Nephron progenitor cell (in vitro differentiated cells): ENCODE measurements around the gene PAFAH1B2.
A peak's percentile ranks its signal among the peaks of the same experiment; 100 is the strongest.

ENCODE experiments used
- DNase-seq: peaks from one replicate; pipeline ENCODE4 v3.0.0; 2021
- H3K27ac Mint-ChIP-seq: 2 replicates; pipeline ENCODE4 v1.8.0; 2021; ENCODE audit warnings: mild to moderate bottlenecking, moderate library complexity, mixed read lengths
- H3K27me3 Mint-ChIP-seq: 2 replicates; pipeline ENCODE4 v1.8.0; 2021; ENCODE audit warnings: mild to moderate bottlenecking, low read depth, mixed read lengths; ENCODE audit not compliant: poor library complexity
- H3K36me3 Mint-ChIP-seq: 2 replicates; pipeline ENCODE4 v1.8.0; 2021; ENCODE audit warnings: low read depth, mixed read lengths
- H3K4me1 Mint-ChIP-seq: 2 replicates; pipeline ENCODE4 v1.8.0; 2021; ENCODE audit warnings: mixed read lengths
- H3K4me3 Mint-ChIP-seq: 2 replicates; pipeline ENCODE4 v1.8.0; 2021; ENCODE audit warnings: mild to moderate bottlenecking, moderate library complexity, mixed read lengths
- H3K9me3 Mint-ChIP-seq: 2 replicates; pipeline ENCODE4 v1.8.0; 2021; ENCODE audit warnings: mild to moderate bottlenecking, moderate library complexity, mixed read lengths
- TF ChIP-seq, protein P1 (sequence below): fragments of 200-600 bp; sonication (generic); IDR thresholded peaks from 2 replicates; pipeline ENCODE4 v1.5.0; 2021; ENCODE audit warnings: antibody characterized with exemption

PAFAH1B2 gene

DNA sequence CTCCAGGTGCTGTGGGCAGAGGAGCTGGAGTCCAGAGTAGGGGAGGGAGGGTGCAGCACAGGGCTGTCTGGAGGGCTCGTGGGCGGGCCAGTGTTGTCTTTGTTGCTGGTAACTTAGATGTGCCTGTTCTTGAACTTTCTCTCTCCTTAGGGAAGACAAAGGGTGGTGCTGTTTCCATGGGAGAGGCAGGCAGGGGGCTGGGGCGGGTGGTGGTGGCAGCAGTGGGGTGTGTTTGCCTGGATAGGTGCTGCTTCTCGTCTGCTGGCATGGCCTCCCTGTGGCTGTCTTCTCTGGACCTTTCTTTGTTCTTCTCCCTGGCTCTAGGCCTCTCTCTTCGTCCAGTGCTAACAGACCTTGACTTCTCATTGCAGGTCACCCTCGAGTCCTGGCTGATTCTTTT lies 42.9 kb downstream of the PAFAH1B2 start:
- DNase-seq: no peak
- Mint-ChIP-seq H3K9me3 (no peaks in the 10 kb centered on the region), H3K36me3 (peaks cover 20% of the 10 kb centered on the region), H3K4me1 (peaks cover 27% of the 10 kb centered on the region), H3K27ac (peak overlapping the region; percentile 57), H3K27me3 (peaks cover 6% of the 10 kb centered on the region), H3K4me3 (no peak overlapping the region)
- TF ChIP-seq, protein P1, sequence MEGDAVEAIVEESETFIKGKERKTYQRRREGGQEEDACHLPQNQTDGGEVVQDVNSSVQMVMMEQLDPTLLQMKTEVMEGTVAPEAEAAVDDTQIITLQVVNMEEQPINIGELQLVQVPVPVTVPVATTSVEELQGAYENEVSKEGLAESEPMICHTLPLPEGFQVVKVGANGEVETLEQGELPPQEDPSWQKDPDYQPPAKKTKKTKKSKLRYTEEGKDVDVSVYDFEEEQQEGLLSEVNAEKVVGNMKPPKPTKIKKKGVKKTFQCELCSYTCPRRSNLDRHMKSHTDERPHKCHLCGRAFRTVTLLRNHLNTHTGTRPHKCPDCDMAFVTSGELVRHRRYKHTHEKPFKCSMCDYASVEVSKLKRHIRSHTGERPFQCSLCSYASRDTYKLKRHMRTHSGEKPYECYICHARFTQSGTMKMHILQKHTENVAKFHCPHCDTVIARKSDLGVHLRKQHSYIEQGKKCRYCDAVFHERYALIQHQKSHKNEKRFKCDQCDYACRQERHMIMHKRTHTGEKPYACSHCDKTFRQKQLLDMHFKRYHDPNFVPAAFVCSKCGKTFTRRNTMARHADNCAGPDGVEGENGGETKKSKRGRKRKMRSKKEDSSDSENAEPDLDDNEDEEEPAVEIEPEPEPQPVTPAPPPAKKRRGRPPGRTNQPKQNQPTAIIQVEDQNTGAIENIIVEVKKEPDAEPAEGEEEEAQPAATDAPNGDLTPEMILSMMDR: no peak

GRCh38 chr11:117187428-117187798 lies 43.3 kb downstream of the PAFAH1B2 start:
- no peak overlapping the region for H3K4me3 Mint-ChIP-seq
- H3K27ac Mint-ChIP-seq: peak overlapping the region; percentile 57
- TF ChIP-seq, protein P1: no peak
- peaks cover 20% of the 10 kb centered on the region for H3K36me3 Mint-ChIP-seq
- DNase-seq: no peak
- peaks cover 27% of the 10 kb centered on the region for H3K4me1 Mint-ChIP-seq
- H3K9me3 Mint-ChIP-seq: no peaks in the 10 kb centered on the region
- H3K27me3 Mint-ChIP-seq: peaks cover 6% of the 10 kb centered on the region

- Mint-ChIP-seq H3K36me3 (peaks cover 16% of the 10 kb centered on the region), H3K4me3 (no peak overlapping the region), H3K27me3 (peaks cover 6% of the 10 kb centered on the region), H3K4me1 (peaks cover 27% of the 10 kb centered on the region), H3K27ac (no peak overlapping the region), H3K9me3 (no peaks in the 10 kb centered on the region)
- TF ChIP-seq, protein P1: no peak
- DNase-seq: no peak
Observed at GRCh38 chr11:117187799-117188481, 43.9 kb downstream of the PAFAH1B2 start.

- H3K4me3 Mint-ChIP-seq: no peak overlapping the region
- TF ChIP-seq, protein P1: no peak
- peaks cover 9% of the 10 kb centered on the region for H3K27me3 Mint-ChIP-seq
- H3K4me1 Mint-ChIP-seq: peaks cover 27% of the 10 kb centered on the region
- H3K27ac Mint-ChIP-seq: no peak overlapping the region
- H3K9me3 Mint-ChIP-seq: no peaks in the 10 kb centered on the region
- no peak for DNase-seq
- peaks cover 13% of the 10 kb centered on the region for H3K36me3 Mint-ChIP-seq
Observed at GRCh38 chr11:117188620-117189081, 44.6 kb downstream of the PAFAH1B2 start.

- Mint-ChIP-seq H3K4me3 (no peak overlapping the region), H3K9me3 (no peaks in the 10 kb centered on the region), H3K4me1 (peaks cover 27% of the 10 kb centered on the region), H3K27me3 (peaks cover 9% of the 10 kb centered on the region), H3K27ac (no peak overlapping the region), H3K36me3 (peaks cover 6% of the 10 kb centered on the region)
- no peak for DNase-seq
- TF ChIP-seq, protein P1: no peak
Observed at GRCh38 chr11:117189191-117189940, 45.3 kb downstream of the PAFAH1B2 start.
